Stimulated activated CD8-positive, alpha-beta memory T cell treated with anti-CD3 and anti-CD28 coated beads, Interleukin-7, amount 100 ng/mL, for 1 hour (primary cell): ENCODE results near the gene CFAP61.
"Not testable (repeated sequence)": the region's sequence is repeated elsewhere in the genome, so short reads cannot be mapped to it uniquely, and the experiment has no call there.

ENCODE experiments used
- DNase-seq, 2 donors: peaks; one replicate each; pipeline ENCODE4 v3.0.0-alpha.2; 2020; ENCODE audit warnings: low read depth in 2 of 2

The CFAP61 gene

GRCh38 chr20:20052074-20052970 is at the start of gene CFAP61, which contains the start of gene CRNKL1:
CFAP61 (plus strand) TSS chr20:20052532; CDS start chr20:20056654, 4,122 bp downstream.
CRNKL1 (minus strand) TSS chr20:20052466; CDS start chr20:20052342, 124 bp downstream.
- DNase-seq: peak; percentile 95 to 96

GRCh38 chr20:20003031-20003954 is 49.0 kb upstream of the CFAP61 start:
- no peak for DNase-seq

- not testable (repeated sequence) for DNase-seq
Measured at GRCh38 chr20:20003955-20004322, 48.4 kb upstream of the CFAP61 start.

- no peak for DNase-seq
Measured at GRCh38 chr20:20005342-20005741, 47.0 kb upstream of the CFAP61 start.

- no peak for DNase-seq
Measured at GRCh38 chr20:20009784-20010253, 42.5 kb upstream of the CFAP61 start.

GRCh38 chr20:20010639-20011500 is 41.5 kb upstream of the CFAP61 start:
- no peak for DNase-seq

GRCh38 chr20:20012541-20012940 is 39.8 kb upstream of the CFAP61 start:
- DNase-seq: no peak

- DNase-seq: no peak
Measured at GRCh38 chr20:20014659-20015058, 37.7 kb upstream of the CFAP61 start.

- peak; percentile 79 to 80 for DNase-seq
Measured at GRCh38 chr20:20017001-20017843, 35.1 kb upstream of the CFAP61 start, which contains the start of gene NAA20. NAA20 (plus strand) TSS chr20:20017362; CDS start chr20:20017397, 35 bp downstream.

GRCh38 chr20:20017844-20018185 is 34.5 kb upstream of the CFAP61 start:
- DNase-seq: no peak

GRCh38 chr20:20018366-20018765 is 34.0 kb upstream of the CFAP61 start:
- DNase-seq: no peak

- DNase-seq: no peak
Measured at GRCh38 chr20:20019123-20019522, 33.2 kb upstream of the CFAP61 start.

- DNase-seq: no peak
Measured at GRCh38 chr20:20020908-20021307, 31.4 kb upstream of the CFAP61 start.

GRCh38 chr20:20021835-20022234 is 30.5 kb upstream of the CFAP61 start:
- no peak for DNase-seq

- no peak for DNase-seq
Measured at GRCh38 chr20:20022498-20022897, 29.8 kb upstream of the CFAP61 start.

GRCh38 chr20:20023395-20023794 is 28.9 kb upstream of the CFAP61 start:
- DNase-seq: no peak

- no peak for DNase-seq
Measured at GRCh38 chr20:20024942-20025341, 27.4 kb upstream of the CFAP61 start.

- no peak for DNase-seq
Measured at GRCh38 chr20:20027284-20027683, 25.0 kb upstream of the CFAP61 start.

GRCh38 chr20:20031790-20032189 is 20.5 kb upstream of the CFAP61 start:
- no peak for DNase-seq

- no peak for DNase-seq
Measured at GRCh38 chr20:20034486-20034885, 17.8 kb upstream of the CFAP61 start.
